Tibial nerve (tissue), 4 donors: ENCODE results near the gene NCAPH2.

Experiments used
- CTCF ChIP-seq, 5 experiments: fragments of 200-600 bp in 3 of 5; fragments of 450-650 bp in 2 of 5; sonication (generic) in 3 of 5; IDR thresholded peaks; one replicate each; pipeline ENCODE4 v1.5.1; 2016 to 2019; ENCODE audit warnings: antibody characterized with exemption in 5 of 5, mild to moderate bottlenecking in 3 of 5, moderate library complexity in 2 of 5
- EP300 ChIP-seq, 2 donors: sonication (generic); formaldehyde crosslinking; IDR thresholded peaks; one replicate each; pipeline ENCODE4 v1.6.1; 2017; ENCODE audit warnings: antibody characterized with exemption in 2 of 2, mild to moderate bottlenecking in 1 of 2
- POLR2A ChIP-seq, 2 donors: fragments of 450-650 bp; IDR thresholded peaks; one replicate each; pipeline ENCODE4 v1.6.1; 2017; ENCODE audit warnings: antibody characterized with exemption in 2 of 2, mild to moderate bottlenecking in 2 of 2, moderate library complexity in 2 of 2

GRCh38 chr22:50535113-50535512 lies 27.1 kb downstream of the NCAPH2 start:
- TF ChIP-seq CTCF (IDR thresholded peaks at IDR 0.05) = no peak
- TF ChIP-seq POLR2A (IDR thresholded peaks at IDR 0.05) = no peak
- TF ChIP-seq EP300 (IDR thresholded peaks at IDR 0.05) = no peak
